Fibroblast of lung (primary cell): ENCODE data around the gene SLC19A3. TPM values are rescaled to one million over a fixed set of nuclear protein-coding genes. Genes with fewer than 3 reads are reported as not detected.

Experiments used
- DNase-seq, 2 donors: peaks; one replicate each; pipeline versions ENCODE4 v3.0.0 to v3.0.0-alpha.2; 2010; ENCODE audit warnings: low read depth in 2 of 2
- H2AFZ ChIP-seq: 2 replicates; pipeline ENCODE4 v1.5.1; 2012; ENCODE audit warnings: low read length, control low read depth, inconsistent platforms
- H3K27ac ChIP-seq: 2 replicates; pipeline ENCODE4 v1.5.1; 2011; ENCODE audit warnings: low read length, control low read depth; ENCODE audit not compliant: insufficient read depth
- H3K27me3 ChIP-seq: 2 replicates; pipeline ENCODE4 v1.5.1; 2011; ENCODE audit warnings: mild to moderate bottlenecking, low read length; ENCODE audit not compliant: control insufficient read depth, insufficient read depth
- H3K36me3 ChIP-seq: 2 replicates; pipeline ENCODE4 v1.5.1; 2011; ENCODE audit warnings: low read length; ENCODE audit not compliant: control insufficient read depth, insufficient read depth
- H3K4me1 ChIP-seq: 2 replicates; pipeline ENCODE4 v1.5.1; 2011; ENCODE audit warnings: low read length; ENCODE audit not compliant: control insufficient read depth, insufficient read depth; ENCODE audit errors: extremely low read depth
- H3K4me2 ChIP-seq: 2 replicates; pipeline ENCODE4 v1.5.1; 2011; ENCODE audit warnings: low read length, control low read depth; ENCODE audit not compliant: insufficient read depth; ENCODE audit errors: extremely low read depth
- H3K4me3 ChIP-seq, 4 experiments: fragments of 200-600 bp in 1 of 4; sonication (generic) in 1 of 4; replicated peaks in 1 of 4; 2 replicates each; pipeline ENCODE4 v1.5.1; 2011 to 2016; ENCODE audit warnings: low read length in 4 of 4, low read depth in 3 of 4, mild to moderate bottlenecking in 3 of 4, control low read depth in 2 of 4, inconsistent platforms in 1 of 4, mixed read lengths in 1 of 4; ENCODE audit not compliant: insufficient read depth in 1 of 4; ENCODE audit errors: control extremely low read depth in 1 of 4
- H3K79me2 ChIP-seq: 2 replicates; pipeline ENCODE4 v1.5.1; 2012; ENCODE audit warnings: mild to moderate bottlenecking, low read length, inconsistent platforms; ENCODE audit not compliant: control insufficient read depth, insufficient read depth
- H3K9ac ChIP-seq: 2 replicates; pipeline ENCODE4 v1.5.1; 2011; ENCODE audit warnings: mild to moderate bottlenecking, low read length, control low read depth; ENCODE audit not compliant: insufficient read depth
- H3K9me3 ChIP-seq: 2 replicates; pipeline ENCODE4 v1.5.1; 2012; ENCODE audit warnings: low read depth, low read length; ENCODE audit not compliant: control insufficient read depth, insufficient read depth
- H4K20me1 ChIP-seq: 2 replicates; pipeline ENCODE4 v1.5.1; 2011; ENCODE audit warnings: low read length; ENCODE audit not compliant: control insufficient read depth, insufficient read depth; ENCODE audit errors: extremely low read depth
- CTCF ChIP-seq, 2 donors: IDR thresholded peaks in 1 of 2; conservative IDR thresholded peaks in 1 of 2; 1 replicate in 1 of 2; 2 replicates in 1 of 2; pipeline ENCODE4 v1.5.1; 2011 to 2012; ENCODE audit warnings: low read length in 2 of 2, control low read depth in 1 of 2, inconsistent platforms in 1 of 2, low read depth in 1 of 2, mild to moderate bottlenecking in 1 of 2
- EZH2 ChIP-seq: IDR thresholded peaks from 2 replicates; pipeline ENCODE4 v1.5.1; 2012; ENCODE audit warnings: low read length, control low read depth, mild to moderate bottlenecking; ENCODE audit errors: missing control alignments
- polyA plus RNA-seq, 2 donors: library from polyadenylated mRNA; depleted of rRNA in 1 of 2; stranded (reverse) in 1 of 2; unstranded in 1 of 2; fragments of >200 nt; gene quantifications; 2 replicates each; pipeline ENCODE4 v1.2.1, GENCODE V29; 2011 to 2012; ENCODE audit warnings: missing spikeins in 1 of 2
- total RNA-seq: library from RNA; depleted of rRNA; stranded (reverse); fragments of >200 nt; gene quantifications from 2 replicates; pipeline ENCODE4 v1.2.1, GENCODE V29; 2014

The SLC19A3 gene
- total and polyA plus RNA-seq, 2 donors (not counting 1 experiment from before 2014, with no cell fraction given), result 0.11 to 0.17 TPM

- H4K20me1 ChIP-seq, result no peaks in the 10 kb centered on the region
- no peak for DNase-seq
- H3K79me2 ChIP-seq, result no peaks in the 10 kb centered on the region
- H3K4me1 ChIP-seq, result no peaks in the 10 kb centered on the region
- no peak overlapping the region for H3K4me3 ChIP-seq
- H3K36me3 ChIP-seq, result no peaks in the 10 kb centered on the region
- no peak overlapping the region for H3K27ac ChIP-seq
- H3K9ac ChIP-seq, result no peak overlapping the region
- H3K4me2 ChIP-seq, result no peak overlapping the region
- no peaks in the 10 kb centered on the region for H3K27me3 ChIP-seq
- H2AFZ ChIP-seq, result no peak overlapping the region
- no peak for TF ChIP-seq CTCF (conservative IDR thresholded peaks at IDR 0.05 in 1 of 2, IDR thresholded peaks at IDR 0.05 in 1 of 2; ENCODE audit: low read depth in 1 of 2, low read length in 2 of 2)
- no peak for TF ChIP-seq EZH2
- H3K9me3 ChIP-seq, result no peaks in the 10 kb centered on the region
These were observed 73.8 kb downstream of the SLC19A3 start for GRCh38 chr2:227643990-227644551.

GRCh38 chr2:227642656-227643055 is 75.2 kb downstream of the SLC19A3 start:
- Histone ChIP-seq H3K27me3 (no peaks in the 10 kb centered on the region), H4K20me1 (no peaks in the 10 kb centered on the region), H3K9ac (no peak overlapping the region), H3K79me2 (no peaks in the 10 kb centered on the region), H3K4me3 (no peak overlapping the region), H3K27ac (no peak overlapping the region), H3K4me2 (no peak overlapping the region), H3K36me3 (no peaks in the 10 kb centered on the region), H3K4me1 (no peaks in the 10 kb centered on the region), H2AFZ (no peak overlapping the region), H3K9me3 (no peaks in the 10 kb centered on the region)
- DNase-seq, result peak in 1 of 2 donors; percentile 74
- TF ChIP-seq EZH2 (no peak), CTCF (conservative IDR thresholded peaks at IDR 0.05 in 1 of 2, IDR thresholded peaks at IDR 0.05 in 1 of 2; ENCODE audit: low read depth in 1 of 2, low read length in 2 of 2) (no peak)

DNA sequence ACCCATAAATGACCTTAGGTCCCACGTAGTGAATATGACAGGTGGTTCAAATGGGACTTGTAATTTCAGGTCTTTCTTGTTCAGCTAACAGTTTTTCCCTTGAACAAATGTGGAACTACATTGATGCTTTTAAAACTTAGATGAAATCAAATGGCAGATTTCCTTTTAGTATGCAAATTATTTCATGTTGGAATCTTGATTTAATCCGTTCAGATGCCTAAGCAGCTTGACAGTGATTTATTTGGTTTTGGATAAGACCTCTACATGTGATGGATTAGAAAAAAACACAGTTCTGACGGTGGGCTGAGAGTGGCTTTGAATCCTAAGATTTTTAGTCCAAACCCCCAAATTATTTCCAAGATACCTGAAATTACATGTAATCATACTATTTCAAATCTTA is 83.6 kb downstream of the SLC19A3 start:
- H3K79me2 ChIP-seq, result no peaks in the 10 kb centered on the region
- H3K4me2 ChIP-seq, result no peak overlapping the region
- no peaks in the 10 kb centered on the region for H4K20me1 ChIP-seq
- H2AFZ ChIP-seq, result no peak overlapping the region
- H3K27me3 ChIP-seq, result no peaks in the 10 kb centered on the region
- no peak overlapping the region for H3K27ac ChIP-seq
- H3K9ac ChIP-seq, result no peak overlapping the region
- TF ChIP-seq CTCF (conservative IDR thresholded peaks at IDR 0.05 in 1 of 2, IDR thresholded peaks at IDR 0.05 in 1 of 2; ENCODE audit: low read depth in 1 of 2, low read length in 2 of 2), result no peak
- no peak for TF ChIP-seq EZH2
- H3K36me3 ChIP-seq, result no peaks in the 10 kb centered on the region
- H3K4me3 ChIP-seq, result no peak overlapping the region
- no peaks in the 10 kb centered on the region for H3K4me1 ChIP-seq
- DNase-seq, result no peak
- H3K9me3 ChIP-seq, result no peaks in the 10 kb centered on the region

Other genes starting within 250 kb of the SLC19A3 start
- gene AGFG1, start 245.9 kb downstream of the SLC19A3 start, total RNA-seq, result 31.1 and 40.0 TPM in 2 replicates
- gene AGFG1, start 245.9 kb downstream of the SLC19A3 start, polyA plus RNA-seq, result 113 and 128 TPM in 2 replicates
- not detected in 2 replicates for gene SCYGR2, start 119.1 kb downstream of the SLC19A3 start, total RNA-seq
- gene SCYGR2, start 119.1 kb downstream of the SLC19A3 start, polyA plus RNA-seq, result not detected in 2 replicates
- not detected in 2 replicates for gene SCYGR3, start 103.2 kb downstream of the SLC19A3 start, total RNA-seq
- not detected in 2 replicates for gene SCYGR3, start 103.2 kb downstream of the SLC19A3 start, polyA plus RNA-seq
- gene SCYGR4, start 100.5 kb downstream of the SLC19A3 start, total RNA-seq, result not detected in 2 replicates
- not detected in 2 replicates for gene SCYGR4, start 100.5 kb downstream of the SLC19A3 start, polyA plus RNA-seq
- not detected in 2 replicates for gene SCYGR5, start 51.2 kb downstream of the SLC19A3 start, total RNA-seq
- not detected in 2 replicates for gene SCYGR5, start 51.2 kb downstream of the SLC19A3 start, polyA plus RNA-seq
- gene SCYGR6, start 6.7 kb upstream of the SLC19A3 start, total RNA-seq, result not detected in 2 replicates
- gene SCYGR6, start 6.7 kb upstream of the SLC19A3 start, polyA plus RNA-seq, result not detected in 2 replicates
- not detected in 2 replicates for gene SCYGR7, start 10.3 kb upstream of the SLC19A3 start, total RNA-seq
- not detected in 2 replicates for gene SCYGR7, start 10.3 kb upstream of the SLC19A3 start, polyA plus RNA-seq
- gene SCYGR8, start 27.9 kb upstream of the SLC19A3 start, total RNA-seq, result not detected in 2 replicates
- not detected in 2 replicates for gene SCYGR8, start 27.9 kb upstream of the SLC19A3 start, polyA plus RNA-seq
- not detected in 2 replicates for gene CCL20, start 95.8 kb upstream of the SLC19A3 start, total RNA-seq
- gene CCL20, start 95.8 kb upstream of the SLC19A3 start, polyA plus RNA-seq, result 0.23 TPM in 1 of 2 replicates, not detected in the other
- not detected in 2 replicates for gene DAW1, start 153.6 kb upstream of the SLC19A3 start, total RNA-seq
- gene DAW1, start 153.6 kb upstream of the SLC19A3 start, polyA plus RNA-seq, result 0.11 and 0.12 TPM in 2 replicates